ENCODE measurements around the gene LDLRAD1.

The LDLRAD1 gene

GRCh38 chr1:54017979-54018378 lies at the start of gene LDLRAD1:
TSS of gene LDLRAD1 (minus strand) at chr1:54018186. CDS start at chr1:54018112, 74 bp downstream.
- ATAC-seq = no peak
- TF ChIP-seq ESRRG (CRISPR knock-in tag; IDR thresholded peaks at IDR 0.05) (no peak), SNAI2 (CRISPR knock-in tag; IDR thresholded peaks at IDR 0.05) (no peak), PPARA (CRISPR knock-in tag; IDR thresholded peaks at IDR 0.05; ENCODE audit: borderline replicate concordance) (no peak), ZC3H10 (CRISPR knock-in tag; IDR thresholded peaks at IDR 0.05) (no peak), ZNF565 (CRISPR knock-in tag; conservative IDR thresholded peaks at IDR 0.05; ENCODE audit: low read depth) (no peak), TCF4 (CRISPR knock-in tag; IDR thresholded peaks at IDR 0.05; ENCODE audit: borderline replicate concordance) (no peak), RARB (CRISPR knock-in tag; IDR thresholded peaks at IDR 0.05) (no peak), POU6F1 (CRISPR knock-in tag; IDR thresholded peaks at IDR 0.05; ENCODE audit: borderline replicate concordance, low read depth) (no peak), GLIS3 (CRISPR knock-in tag; IDR thresholded peaks at IDR 0.05) (no peak), OSR1 (CRISPR knock-in tag; IDR thresholded peaks at IDR 0.05) (no peak), PATZ1 (CRISPR knock-in tag; IDR thresholded peaks at IDR 0.05; ENCODE audit: borderline replicate concordance) (no peak), TSHZ2 (CRISPR knock-in tag; IDR thresholded peaks at IDR 0.05) (no peak), ARNTL (CRISPR knock-in tag; IDR thresholded peaks at IDR 0.05; ENCODE audit: borderline replicate concordance, low read depth) (no peak), ZFP3 (CRISPR knock-in tag; IDR thresholded peaks at IDR 0.05) (no peak), TOX (CRISPR knock-in tag; IDR thresholded peaks at IDR 0.05; ENCODE audit: borderline replicate concordance) (no peak)

- TF ChIP-seq GLIS3 (CRISPR knock-in tag; IDR thresholded peaks at IDR 0.05) = no peak
- TF ChIP-seq ZNF8 (CRISPR knock-in tag; IDR thresholded peaks at IDR 0.05) = no peak
- no peak for TF ChIP-seq ZFP30 (CRISPR knock-in tag; IDR thresholded peaks at IDR 0.05)
- TF ChIP-seq ZFP3 (CRISPR knock-in tag; IDR thresholded peaks at IDR 0.05) = no peak
- TF ChIP-seq OSR1 (CRISPR knock-in tag; IDR thresholded peaks at IDR 0.05) = no peak
- no peak for TF ChIP-seq ZNF70 (CRISPR knock-in tag; IDR thresholded peaks at IDR 0.05)
- no peak for TF ChIP-seq ESRRG (CRISPR knock-in tag; IDR thresholded peaks at IDR 0.05)
- TF ChIP-seq CREB5 (CRISPR knock-in tag; IDR thresholded peaks at IDR 0.05; ENCODE audit: low read depth) = no peak
- TF ChIP-seq CSDC2 (CRISPR knock-in tag; IDR thresholded peaks at IDR 0.05) = no peak
- no peak for TF ChIP-seq PPARA (CRISPR knock-in tag; IDR thresholded peaks at IDR 0.05; ENCODE audit: borderline replicate concordance)
- TF ChIP-seq BACH2 (CRISPR knock-in tag; IDR thresholded peaks at IDR 0.05; ENCODE audit: borderline replicate concordance) = no peak
- TF ChIP-seq ZC3H10 (CRISPR knock-in tag; IDR thresholded peaks at IDR 0.05) = no peak
- TF ChIP-seq ZNF565 (CRISPR knock-in tag; conservative IDR thresholded peaks at IDR 0.05; ENCODE audit: low read depth) = no peak
- TF ChIP-seq SNAI2 (CRISPR knock-in tag; IDR thresholded peaks at IDR 0.05) = no peak
- TF ChIP-seq TSHZ2 (CRISPR knock-in tag; IDR thresholded peaks at IDR 0.05) = no peak
- ATAC-seq = no peak
Observed at GRCh38 chr1:54064299-54064698, 46.3 kb upstream of the LDLRAD1 start.
